IgD-negative memory B cell (primary cell): ENCODE data around the gene GREM2. TPM values are rescaled to one million over a fixed set of nuclear protein-coding genes. Genes with fewer than 3 reads are reported as not detected.

Experiments used
- H3K27ac Mint-ChIP-seq, 3 donors: one replicate each; pipeline ENCODE4 v1.8.0; 2020 to 2022; ENCODE audit warnings: mild to moderate bottlenecking in 3 of 3, mixed read lengths in 3 of 3, moderate library complexity in 1 of 3
- H3K27me3 Mint-ChIP-seq: one replicate; pipeline ENCODE4 v1.8.0; 2021; ENCODE audit warnings: mixed read lengths
- H3K36me3 Mint-ChIP-seq: one replicate; pipeline ENCODE4 v1.8.0; 2020; ENCODE audit warnings: mild to moderate bottlenecking, mixed read lengths
- H3K4me1 Mint-ChIP-seq, 3 donors: one replicate each; pipeline ENCODE4 v1.8.0; 2020 to 2022; ENCODE audit warnings: mixed read lengths in 3 of 3, mild to moderate bottlenecking in 1 of 3
- H3K4me3 Mint-ChIP-seq, 4 donors: one replicate each; pipeline ENCODE4 v1.8.0; 2020 to 2022; ENCODE audit warnings: mild to moderate bottlenecking in 4 of 4, mixed read lengths in 4 of 4, moderate library complexity in 3 of 4
- H3K9me3 Mint-ChIP-seq, 3 donors: one replicate each; pipeline ENCODE4 v1.8.0; 2020 to 2021; ENCODE audit warnings: mixed read lengths in 3 of 3, mild to moderate bottlenecking in 1 of 3
- polyA plus RNA-seq: library from polyadenylated mRNA; unstranded; fragments of 300-500 nt; fragmentation: Illumina TruSeq; gene quantifications from one replicate; pipeline ENCODE4 v1.2.3, GENCODE V29; 2021

The GREM2 gene
- polyA plus RNA-seq, 1 donor from 2014 or later = not detected

DNA sequence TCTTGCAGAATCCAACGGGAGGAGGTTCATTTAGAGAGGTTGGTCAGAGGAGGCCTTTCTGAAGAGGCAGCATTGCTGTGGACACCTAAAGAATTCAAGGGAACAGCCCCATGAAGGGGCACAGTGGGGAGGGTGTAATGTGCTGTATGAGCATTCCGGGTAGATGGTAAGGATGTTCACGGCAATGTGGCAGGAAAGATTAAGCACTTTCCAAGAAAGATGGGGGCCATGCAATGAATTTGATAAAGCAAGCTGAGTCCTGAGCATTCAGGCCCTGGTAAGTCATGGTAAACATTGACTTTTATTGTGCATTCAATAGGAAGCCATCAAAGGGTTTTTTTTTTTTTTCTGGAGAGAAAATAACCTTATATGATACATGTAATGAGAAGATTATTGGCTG, 166.6 kb downstream of the GREM2 start:
- Mint-ChIP-seq H3K36me3 (no peaks in the 10 kb centered on the region), H3K9me3 (peaks cover 0 to 5% (median 1%) of the 10 kb centered on the region in 3 donors), H3K4me1 (no peaks in the 10 kb centered on the region), H3K27me3 (no peaks in the 10 kb centered on the region), H3K4me3 (no peak overlapping the region), H3K27ac (no peak overlapping the region)

DNA sequence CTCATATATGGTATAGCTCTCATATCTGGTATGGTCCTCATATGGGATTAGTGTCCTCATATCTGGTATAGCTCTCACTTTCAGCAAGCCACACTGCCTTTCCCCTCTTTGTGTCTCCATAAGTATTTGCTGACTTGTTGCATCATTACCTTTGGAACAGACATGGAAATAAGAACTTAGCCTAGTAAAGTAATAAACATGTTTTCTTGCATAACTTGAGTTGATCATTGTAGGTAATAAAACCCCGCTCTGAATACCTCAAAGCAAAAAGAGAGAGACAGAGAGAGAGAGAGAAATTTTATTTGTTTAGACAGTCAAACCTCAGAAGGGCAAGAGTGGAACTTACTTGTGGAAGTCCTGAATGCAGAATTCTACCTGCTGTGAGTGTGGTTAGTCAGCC, 170.3 kb downstream of the GREM2 start:
- H3K4me3 Mint-ChIP-seq = no peak overlapping the region
- H3K9me3 Mint-ChIP-seq = peaks cover 0 to 5% (median 1%) of the 10 kb centered on the region in 3 donors
- no peaks in the 10 kb centered on the region for H3K4me1 Mint-ChIP-seq
- no peaks in the 10 kb centered on the region for H3K27me3 Mint-ChIP-seq
- no peak overlapping the region for H3K27ac Mint-ChIP-seq
- no peaks in the 10 kb centered on the region for H3K36me3 Mint-ChIP-seq
